ENCODE data around the gene CRELD1. TPM values are rescaled to one million over a fixed set of nuclear protein-coding genes. Genes with fewer than 3 reads are reported as not detected.

CRELD1 gene
- total and polyA plus RNA-seq, 2 of the 13 experiments (the other 11 are each of a cell fraction or from before 2014, with no cell fraction given) = 27.1 to 61.9 TPM

GRCh38 chr3:9933561-9934234, at the start of gene CRELD1 (continued):
- TF ChIP-seq GPBP1L1 (CRISPR knock-in tag; IDR thresholded peaks at IDR 0.05) (no peak), RXRB (CRISPR knock-in tag; IDR thresholded peaks at IDR 0.05; ENCODE audit: borderline replicate concordance) (no peak; the same call in 1 of the 2 replicates), TSC22D2 (CRISPR knock-in tag; IDR thresholded peaks at IDR 0.05; ENCODE audit: borderline replicate concordance) (no peak), ZNF512B (CRISPR knock-in tag; IDR thresholded peaks at IDR 0.05; ENCODE audit: borderline replicate concordance) (no peak), CEBPG (CRISPR knock-in tag; IDR thresholded peaks at IDR 0.05) (peak; percentile 72), ZNF629 (CRISPR knock-in tag; conservative IDR thresholded peaks at IDR 0.05) (peak; percentile 4; the same call in 1 of the 2 replicates), HMGXB3 (CRISPR knock-in tag; IDR thresholded peaks at IDR 0.05; ENCODE audit: borderline replicate concordance) (no peak; the same call in 1 of the 2 replicates), PRDM15 (CRISPR knock-in tag; IDR thresholded peaks at IDR 0.05) (peak; percentile 25; the same call in 1 of the 2 replicates), ATF7-NPFF (CRISPR knock-in tag; IDR thresholded peaks at IDR 0.05; ENCODE audit: low read depth) (0 out of 2 replicates have a peak, but pooled peaks have one; percentile 18), ZNF777 (CRISPR knock-in tag; IDR thresholded peaks at IDR 0.05) (0 out of 2 replicates have a peak, but pooled peaks have one; percentile 12), SP4 (CRISPR knock-in tag; IDR thresholded peaks at IDR 0.05) (peak; percentile 70), RFXAP (CRISPR knock-in tag; IDR thresholded peaks at IDR 0.05; ENCODE audit: borderline replicate concordance) (peak; percentile 89; the same call in 1 of the 2 replicates), ZNF567 (CRISPR knock-in tag; IDR thresholded peaks at IDR 0.05; ENCODE audit: borderline replicate concordance) (0 out of 2 replicates have a peak, but pooled peaks have one; percentile 30), ZFP36L2 (CRISPR knock-in tag; IDR thresholded peaks at IDR 0.05) (no peak), JARID2 (CRISPR knock-in tag; IDR thresholded peaks at IDR 0.05; ENCODE audit: insufficient replicate concordance) (no peak), MATR3 (CRISPR knock-in tag; IDR thresholded peaks at IDR 0.05) (no peak), SMAD9 (CRISPR knock-in tag; IDR thresholded peaks at IDR 0.05) (no peak)
